ENCODE measurements around the gene ZBTB7C. TPM values are rescaled to one million over a fixed set of nuclear protein-coding genes. Genes with fewer than 3 reads are reported as not detected.

ZBTB7C gene
- total RNA-seq, 1 experiment from 2014 or later, result 0.33 TPM

DNA sequence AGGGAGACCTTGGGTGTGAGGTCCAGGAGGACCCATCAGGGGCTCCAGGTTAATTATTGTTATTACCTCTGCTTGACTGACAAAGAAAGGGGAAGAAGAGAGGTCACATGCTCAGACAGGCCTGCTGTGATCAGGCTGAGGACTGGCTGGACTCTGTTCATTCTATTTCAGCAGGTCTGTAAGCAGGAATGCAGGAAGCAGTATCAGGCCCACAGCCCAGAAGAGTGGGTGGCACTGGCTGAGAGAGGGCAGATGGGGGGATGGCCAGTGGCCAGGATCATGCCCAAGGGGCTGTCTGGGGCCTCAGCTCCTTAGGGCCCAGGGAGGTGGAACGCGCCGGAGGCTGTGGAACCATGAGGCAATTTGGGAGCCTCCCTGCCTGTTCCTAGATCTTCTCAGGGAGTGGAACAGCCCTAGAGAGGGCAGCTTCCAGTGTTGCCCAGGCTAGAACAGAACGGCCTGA lies 43.7 kb upstream of the ZBTB7C start:
- Histone ChIP-seq H3K18ac (ENCODE audit: insufficient read length, low read depth, low read length) (no peak overlapping the region), H3K79me1 (ENCODE audit: insufficient read depth, low read depth, low read length, poor library complexity, severe bottlenecking) (no peaks in the 10 kb centered on the region), H3K9me3 (ENCODE audit: control insufficient read depth, low read depth, low read length) (no peaks in the 10 kb centered on the region), H3K9ac (ENCODE audit: extremely low read depth, insufficient read length, low read length) (no peak overlapping the region), H3K56ac (ENCODE audit: insufficient read length, low read depth, low read length) (no peak overlapping the region), H3K4ac (ENCODE audit: low read depth, low read length) (no peak overlapping the region), H3K23ac (ENCODE audit: insufficient read length, low read depth, low read length) (no peak overlapping the region), H2AK5ac (ENCODE audit: insufficient read length, low read length) (no peak overlapping the region), H2AFZ (ENCODE audit: low read length) (no peak overlapping the region), H2BK12ac (ENCODE audit: insufficient read length, low read depth, low read length) (no peak overlapping the region), H3K4me2 (ENCODE audit: insufficient read depth, insufficient read length, low read length) (no peak overlapping the region), H3K23me2 (ENCODE audit: insufficient read length, low read depth, low read length, poor library complexity, severe bottlenecking) (no peaks in the 10 kb centered on the region), H4K5ac (ENCODE audit: insufficient read length, low read depth, low read length) (no peak overlapping the region), H4K8ac (replicated peaks; ENCODE audit: insufficient read length, low read depth, low read length) (no peak overlapping the region), H3K27me3 (ENCODE audit: insufficient read depth, low read length) (no peaks in the 10 kb centered on the region), H4K91ac (ENCODE audit: insufficient read length, low read depth, low read length) (no peak overlapping the region), H3K4me1 (ENCODE audit: insufficient read depth, low read length) (no peaks in the 10 kb centered on the region), H4K20me1 (ENCODE audit: control insufficient read depth, insufficient read depth, insufficient read length) (no peaks in the 10 kb centered on the region), H3T11ph (ENCODE audit: low read length) (no peak overlapping the region), H3K79me2 (ENCODE audit: insufficient read depth, low read length) (peaks cover 2% of the 10 kb centered on the region; the same call in 1 of the 2 replicates), H3K14ac (ENCODE audit: insufficient read depth, low read length) (no peak overlapping the region), H2BK15ac (ENCODE audit: low read depth, low read length) (no peak overlapping the region), H2BK20ac (ENCODE audit: low read depth, low read length, poor library complexity, severe bottlenecking) (no peak overlapping the region), H2BK5ac (ENCODE audit: insufficient read length, low read length) (no peak overlapping the region), H3K27ac (ENCODE audit: insufficient read length, low read depth, low read length) (no peak overlapping the region), H2BK120ac (ENCODE audit: low read depth, low read length, poor library complexity, severe bottlenecking) (no peak overlapping the region)
- no CpG with 5 or more reads among the region's 4 CpGs for WGBS (ENCODE audit: extremely low coverage, insufficient read length, low lambda C conversion rate)
- H3K36me3 Mint-ChIP-seq (ENCODE audit: insufficient read depth in 1 of 3, low read depth in 3 of 3), result no peaks in the 10 kb centered on the region
- peaks cover 14% of the 10 kb centered on the region for H3K27me3 Mint-ChIP-seq (ENCODE audit: low read depth)
- TF ChIP-seq, protein P1, sequence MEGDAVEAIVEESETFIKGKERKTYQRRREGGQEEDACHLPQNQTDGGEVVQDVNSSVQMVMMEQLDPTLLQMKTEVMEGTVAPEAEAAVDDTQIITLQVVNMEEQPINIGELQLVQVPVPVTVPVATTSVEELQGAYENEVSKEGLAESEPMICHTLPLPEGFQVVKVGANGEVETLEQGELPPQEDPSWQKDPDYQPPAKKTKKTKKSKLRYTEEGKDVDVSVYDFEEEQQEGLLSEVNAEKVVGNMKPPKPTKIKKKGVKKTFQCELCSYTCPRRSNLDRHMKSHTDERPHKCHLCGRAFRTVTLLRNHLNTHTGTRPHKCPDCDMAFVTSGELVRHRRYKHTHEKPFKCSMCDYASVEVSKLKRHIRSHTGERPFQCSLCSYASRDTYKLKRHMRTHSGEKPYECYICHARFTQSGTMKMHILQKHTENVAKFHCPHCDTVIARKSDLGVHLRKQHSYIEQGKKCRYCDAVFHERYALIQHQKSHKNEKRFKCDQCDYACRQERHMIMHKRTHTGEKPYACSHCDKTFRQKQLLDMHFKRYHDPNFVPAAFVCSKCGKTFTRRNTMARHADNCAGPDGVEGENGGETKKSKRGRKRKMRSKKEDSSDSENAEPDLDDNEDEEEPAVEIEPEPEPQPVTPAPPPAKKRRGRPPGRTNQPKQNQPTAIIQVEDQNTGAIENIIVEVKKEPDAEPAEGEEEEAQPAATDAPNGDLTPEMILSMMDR (conservative IDR thresholded peaks at IDR 0.05), result no peak
- H3K27ac Mint-ChIP-seq, result peak overlapping the region in 2 of 3 experiments; percentile 19 to 22; a peak in 1 of 7 replicates
- no peak for DNase-seq
- H3K4me1 Mint-ChIP-seq, result peaks cover 5 to 10% of the 10 kb centered on the region in 2 experiments
- H3K9me3 Mint-ChIP-seq, result no peaks in the 10 kb centered on the region
- no peak overlapping the region for H3K4me3 Mint-ChIP-seq

Data from H9 (cell line).